IMR-90 (cell line): Measurements from ENCODE around the gene KLF1. TPM values are rescaled to one million over a fixed set of nuclear protein-coding genes. Genes with fewer than 3 reads are reported as not detected.

Experiments
- CTCF ChIP-seq: conservative IDR thresholded peaks from 2 replicates; pipeline ENCODE4 v1.5.1; 2012; ENCODE audit warnings: mild to moderate bottlenecking, low read depth, low read length, improper control_type of control experiment
- microRNA-seq, 2 experiments: library from miRNA; stranded (forward) in 1 of 2; unstranded in 1 of 2; fragments of 10-50 nt in 1 of 2; fragments of <30 nt in 1 of 2; gene quantifications in 1 of 2; microRNA quantifications in 1 of 2; one replicate each; pipeline versions ENCODE3 to v1.1.0; 2013 to 2020; ENCODE audit not compliant: insufficient read depth in 1 of 2, insufficient read length in 1 of 2, unreplicated experiment in 1 of 2
- polyA plus RNA-seq, 3 experiments: library from polyadenylated mRNA; depleted of rRNA; stranded (reverse); fragments of >200 nt; gene quantifications; 2 replicates each; pipeline ENCODE4 v1.2.3, GENCODE V29; 2012; ENCODE audit warnings: low replicate concordance in 1 of 3
- small RNA-seq, 5 experiments: library from RNA; depleted of rRNA; stranded (forward); fragments of <200 nt; gene quantifications; one replicate each; pipeline ENCODE3, GENCODE V24; 2012
- total RNA-seq: library from RNA; depleted of rRNA; stranded (reverse); fragments of >200 nt; gene quantifications from 2 replicates; pipeline ENCODE4 v1.2.3, GENCODE V29; 2012; rRNA removed

The KLF1 gene
- total and polyA plus RNA-seq, 2 of the 4 experiments (the other 2 are of a cell fraction): not detected

GRCh38 chr19:12834566-12834943 is 52.4 kb downstream of the KLF1 start, which contains the start of gene RTBDN (continued):
- TF ChIP-seq CTCF: no peak

Small RNAs within 50 kb of the gene (microRNA-seq; reads per million reads assigned to microRNA genes)
- gene MIR5695: 0 reads per million in 2 experiments
- gene MIR6794: 0 reads per million in 2 experiments

Small RNAs within 50 kb of the gene (small RNA-seq; reads per million reads assigned to genes)
- 0 to 0.41 (median 0) reads per million in 5 experiments for gene MIR5695
- 0 reads per million in 5 experiments for gene MIR6794

Other genes starting within 250 kb of the KLF1 start
- gene MAN2B1, start 220.5 kb downstream of the KLF1 start, total RNA-seq: 10.4 and 10.6 TPM in 2 replicates
- 55.4 and 64.0 TPM in 2 replicates for gene MAN2B1, start 220.5 kb downstream of the KLF1 start, polyA plus RNA-seq (2012; rRNA removed)
- gene WDR83, start 220.4 kb downstream of the KLF1 start, total RNA-seq: 5.3 and 5.9 TPM in 2 replicates
- gene WDR83, start 220.4 kb downstream of the KLF1 start, polyA plus RNA-seq (2012; rRNA removed): 8.9 and 10.5 TPM in 2 replicates
- 73.3 and 82.8 TPM in 2 replicates for gene DHPS, start 205.3 kb downstream of the KLF1 start, total RNA-seq
- 85.0 and 88.6 TPM in 2 replicates for gene DHPS, start 205.3 kb downstream of the KLF1 start, polyA plus RNA-seq (2012; rRNA removed)
- gene GNG14, start 199.2 kb downstream of the KLF1 start, total RNA-seq: not detected in 2 replicates
- gene GNG14, start 199.2 kb downstream of the KLF1 start, polyA plus RNA-seq (2012; rRNA removed): not detected in 2 replicates
- 8.6 and 9.5 TPM in 2 replicates for gene FBXW9, start 190.6 kb downstream of the KLF1 start, total RNA-seq
- gene FBXW9, start 190.6 kb downstream of the KLF1 start, polyA plus RNA-seq (2012; rRNA removed): 14.2 and 14.4 TPM in 2 replicates
- 32.8 and 36.0 TPM in 2 replicates for gene TNPO2, start 163.3 kb downstream of the KLF1 start, total RNA-seq
- 77.2 and 82.3 TPM in 2 replicates for gene TNPO2, start 163.3 kb downstream of the KLF1 start, polyA plus RNA-seq (2012; rRNA removed)
- 99.2 and 113 TPM in 2 replicates for gene TRIR, start 152.5 kb downstream of the KLF1 start, total RNA-seq
- gene TRIR, start 152.5 kb downstream of the KLF1 start, polyA plus RNA-seq (2012; rRNA removed): 201 and 242 TPM in 2 replicates
- 111 and 129 TPM in 2 replicates for gene GET3, start 149.7 kb downstream of the KLF1 start, total RNA-seq
- gene GET3, start 149.7 kb downstream of the KLF1 start, polyA plus RNA-seq (2012; rRNA removed): 152 and 178 TPM in 2 replicates
- not detected in 2 replicates for gene BEST2, start 135.4 kb downstream of the KLF1 start, total RNA-seq
- not detected in 2 replicates for gene BEST2, start 135.4 kb downstream of the KLF1 start, polyA plus RNA-seq (2012; rRNA removed)
- gene HOOK2, start 111.6 kb downstream of the KLF1 start, total RNA-seq: 7.5 and 8.1 TPM in 2 replicates
- 11.0 and 21.6 TPM in 2 replicates for gene HOOK2, start 111.6 kb downstream of the KLF1 start, polyA plus RNA-seq (2012; rRNA removed)
- gene JUNB, start 95.7 kb downstream of the KLF1 start, total RNA-seq: 20.8 and 32.8 TPM in 2 replicates
- gene JUNB, start 95.7 kb downstream of the KLF1 start, polyA plus RNA-seq (2012; rRNA removed): 109 and 141 TPM in 2 replicates
- 351 and 371 TPM in 2 replicates for gene PRDX2, start 85.4 kb downstream of the KLF1 start, total RNA-seq
- 378 and 383 TPM in 2 replicates for gene PRDX2, start 85.4 kb downstream of the KLF1 start, polyA plus RNA-seq (2012; rRNA removed)
- gene THSD8, start 85.1 kb downstream of the KLF1 start, total RNA-seq: not detected in 2 replicates
- 0.68 and 0.90 TPM in 2 replicates for gene THSD8, start 85.1 kb downstream of the KLF1 start, polyA plus RNA-seq (2012; rRNA removed)
- 44.6 and 45.5 TPM in 2 replicates for gene RNASEH2A, start 80.6 kb downstream of the KLF1 start, total RNA-seq
- 34.9 and 39.4 TPM in 2 replicates for gene RNASEH2A, start 80.6 kb downstream of the KLF1 start, polyA plus RNA-seq (2012; rRNA removed)
- gene RTBDN, start 52.6 kb downstream of the KLF1 start, total RNA-seq: not detected in 2 replicates
- gene RTBDN, start 52.6 kb downstream of the KLF1 start, polyA plus RNA-seq (2012; rRNA removed): 0.07 and 0.14 TPM in 2 replicates
- gene MAST1, start 48.7 kb downstream of the KLF1 start, total RNA-seq: 0.28 and 1.1 TPM in 2 replicates
- 0.44 and 0.56 TPM in 2 replicates for gene MAST1, start 48.7 kb downstream of the KLF1 start, polyA plus RNA-seq (2012; rRNA removed)
- gene DNASE2, start 5.8 kb downstream of the KLF1 start, total RNA-seq: 6.4 and 9.5 TPM in 2 replicates
- 31.1 and 32.0 TPM in 2 replicates for gene DNASE2, start 5.8 kb downstream of the KLF1 start, polyA plus RNA-seq (2012; rRNA removed)
- gene GCDH, start 4.0 kb upstream of the KLF1 start, total RNA-seq: 41.1 and 41.6 TPM in 2 replicates
- gene GCDH, start 4.0 kb upstream of the KLF1 start, polyA plus RNA-seq (2012; rRNA removed): 24.5 and 27.7 TPM in 2 replicates
- gene SYCE2, start 32.1 kb upstream of the KLF1 start, total RNA-seq: under 0.01 and 0.36 TPM in 2 replicates
- gene SYCE2, start 32.1 kb upstream of the KLF1 start, polyA plus RNA-seq (2012; rRNA removed): 0.19 and 0.50 TPM in 2 replicates
- gene FARSA, start 46.5 kb upstream of the KLF1 start, total RNA-seq: 49.3 and 53.0 TPM in 2 replicates
- gene FARSA, start 46.5 kb upstream of the KLF1 start, polyA plus RNA-seq (2012; rRNA removed): 75.9 and 80.9 TPM in 2 replicates
- gene CALR, start 51.4 kb upstream of the KLF1 start, total RNA-seq: 3,245 and 3,358 TPM in 2 replicates
- gene CALR, start 51.4 kb upstream of the KLF1 start, polyA plus RNA-seq (2012; rRNA removed): 1,894 and 1,932 TPM in 2 replicates
- gene RAD23A, start 58.7 kb upstream of the KLF1 start, total RNA-seq: 54.3 and 56.4 TPM in 2 replicates
- gene RAD23A, start 58.7 kb upstream of the KLF1 start, polyA plus RNA-seq (2012; rRNA removed): 67.8 and 79.7 TPM in 2 replicates
- 13.3 and 22.5 TPM in 2 replicates for gene GADD45GIP1, start 70.0 kb upstream of the KLF1 start, total RNA-seq
- 42.4 and 64.7 TPM in 2 replicates for gene GADD45GIP1, start 70.0 kb upstream of the KLF1 start, polyA plus RNA-seq (2012; rRNA removed)
- not detected in 2 replicates for gene DAND5, start 82.4 kb upstream of the KLF1 start, total RNA-seq
- gene DAND5, start 82.4 kb upstream of the KLF1 start, polyA plus RNA-seq (2012; rRNA removed): 0.03 TPM in 1 of 2 replicates, not detected in the other
- 10.0 and 10.2 TPM in 2 replicates for gene NFIX, start 108.3 kb upstream of the KLF1 start, total RNA-seq
- gene NFIX, start 108.3 kb upstream of the KLF1 start, polyA plus RNA-seq (2012; rRNA removed): 46.9 and 47.7 TPM in 2 replicates
- 0.28 and 0.36 TPM in 2 replicates for gene LYL1, start 215.7 kb upstream of the KLF1 start, total RNA-seq
- gene LYL1, start 215.7 kb upstream of the KLF1 start, polyA plus RNA-seq (2012; rRNA removed): 0.39 and 0.63 TPM in 2 replicates
- 23.3 and 28.3 TPM in 2 replicates for gene TRMT1, start 229.5 kb upstream of the KLF1 start, total RNA-seq
- gene TRMT1, start 229.5 kb upstream of the KLF1 start, polyA plus RNA-seq (2012; rRNA removed): 56.0 and 62.1 TPM in 2 replicates
- 42.5 and 56.7 TPM in 2 replicates for gene NACC1, start 231.1 kb upstream of the KLF1 start, total RNA-seq
- gene NACC1, start 231.1 kb upstream of the KLF1 start, polyA plus RNA-seq (2012; rRNA removed): 181 and 243 TPM in 2 replicates